BE2C (cell line): Measurements from ENCODE around the gene MTA1.
A peak's percentile ranks its signal among the peaks of the same experiment; 100 is the strongest.

Experiments
- DNase-seq: peaks from one replicate; pipeline ENCODE4 v3.0.0-alpha.2; 2020
- H3K27me3 ChIP-seq: fragments of 250-450 bp; sonication (Bioruptor Pico); 2 replicates; pipeline ENCODE4 v1.5.1; 2020; ENCODE audit warnings: mild to moderate bottlenecking
- H3K36me3 ChIP-seq: fragments of 250-450 bp; sonication (Bioruptor Pico); 2 replicates; pipeline ENCODE4 v1.5.1; 2020; ENCODE audit warnings: mild to moderate bottlenecking
- H3K4me1 ChIP-seq: fragments of 250-450 bp; sonication (Bioruptor Pico); 2 replicates; pipeline ENCODE4 v1.5.1; 2020
- H3K4me3 ChIP-seq: 2 replicates; pipeline ENCODE4 v1.5.1; 2011; ENCODE audit warnings: low read depth, low read length
- H3K9me3 ChIP-seq: fragments of 250-450 bp; sonication (Bioruptor Pico); 2 replicates; pipeline ENCODE4 v1.5.1; 2020
- CTCF ChIP-seq: IDR thresholded peaks from 2 replicates; pipeline ENCODE4 v1.5.1; 2012; ENCODE audit warnings: mild to moderate bottlenecking, low read depth, low read length

The MTA1 gene

GRCh38 chr14:105442834-105443233, 23.2 kb downstream of the MTA1 start:
- Histone ChIP-seq H3K9me3 (no peaks in the 10 kb centered on the region), H3K36me3 (peaks cover 65% of the 10 kb centered on the region), H3K27me3 (no peaks in the 10 kb centered on the region), H3K4me3 (no peak overlapping the region), H3K4me1 (peaks cover 2% of the 10 kb centered on the region; the same call in 1 of the 2 replicates)
- DNase-seq = peak; percentile 6
- no peak for TF ChIP-seq CTCF

- peak; percentile 13 for DNase-seq
- no peaks in the 10 kb centered on the region for H3K27me3 ChIP-seq
- TF ChIP-seq CTCF = no peak
- H3K36me3 ChIP-seq = peaks cover 58% of the 10 kb centered on the region
- H3K4me1 ChIP-seq = peaks cover 8% of the 10 kb centered on the region
- H3K9me3 ChIP-seq = no peaks in the 10 kb centered on the region
- no peak overlapping the region for H3K4me3 ChIP-seq
Observed at GRCh38 chr14:105444859-105445258, 25.2 kb downstream of the MTA1 start.

GRCh38 chr14:105445290-105445689, 25.7 kb downstream of the MTA1 start:
- H3K4me1 ChIP-seq = peaks cover 8% of the 10 kb centered on the region
- H3K36me3 ChIP-seq = peaks cover 61% of the 10 kb centered on the region
- H3K27me3 ChIP-seq = no peaks in the 10 kb centered on the region
- peak; percentile 7 for DNase-seq
- no peaks in the 10 kb centered on the region for H3K9me3 ChIP-seq
- no peak overlapping the region for H3K4me3 ChIP-seq
- TF ChIP-seq CTCF = no peak

- TF ChIP-seq CTCF = no peak
- Histone ChIP-seq H3K27me3 (no peaks in the 10 kb centered on the region), H3K4me1 (peaks cover 8% of the 10 kb centered on the region), H3K9me3 (no peaks in the 10 kb centered on the region), H3K36me3 (peaks cover 61% of the 10 kb centered on the region), H3K4me3 (no peak overlapping the region)
- DNase-seq = peak; percentile 8
Observed at GRCh38 chr14:105445901-105446845, 26.5 kb downstream of the MTA1 start.

- peaks cover 59% of the 10 kb centered on the region for H3K36me3 ChIP-seq
Observed at GRCh38 chr14:105446971-105447370, 27.3 kb downstream of the MTA1 start.

More at GRCh38 chr14:105446971-105447370, 27.3 kb downstream of the MTA1 start:
- DNase-seq = peak; percentile 16
- no peaks in the 10 kb centered on the region for H3K9me3 ChIP-seq
- no peak for TF ChIP-seq CTCF
- H3K27me3 ChIP-seq = no peaks in the 10 kb centered on the region
- H3K4me3 ChIP-seq = no peak overlapping the region
- peaks cover 8% of the 10 kb centered on the region for H3K4me1 ChIP-seq
